Stimulated activated CD4-positive, alpha-beta T cell treated with anti-CD3 and anti-CD28 coated beads, TNF-alpha, amount 100 ng/mL, for 4 hours (primary cell): ENCODE measurements around the gene CIDEA.
"Not testable (repeated sequence)": the region's sequence is repeated elsewhere in the genome, so short reads cannot be mapped to it uniquely, and the experiment has no call there.

ENCODE experiments used
- DNase-seq, 3 experiments: peaks; one replicate each; pipeline ENCODE4 v3.0.0-alpha.2; 2020; ENCODE audit warnings: low read depth in 3 of 3

The CIDEA gene

GRCh38 chr18:12238826-12239225, 15.3 kb upstream of the CIDEA start:
- DNase-seq: no peak

- DNase-seq: no peak
These were observed 14.7 kb upstream of the CIDEA start for GRCh38 chr18:12239431-12239830.

DNA sequence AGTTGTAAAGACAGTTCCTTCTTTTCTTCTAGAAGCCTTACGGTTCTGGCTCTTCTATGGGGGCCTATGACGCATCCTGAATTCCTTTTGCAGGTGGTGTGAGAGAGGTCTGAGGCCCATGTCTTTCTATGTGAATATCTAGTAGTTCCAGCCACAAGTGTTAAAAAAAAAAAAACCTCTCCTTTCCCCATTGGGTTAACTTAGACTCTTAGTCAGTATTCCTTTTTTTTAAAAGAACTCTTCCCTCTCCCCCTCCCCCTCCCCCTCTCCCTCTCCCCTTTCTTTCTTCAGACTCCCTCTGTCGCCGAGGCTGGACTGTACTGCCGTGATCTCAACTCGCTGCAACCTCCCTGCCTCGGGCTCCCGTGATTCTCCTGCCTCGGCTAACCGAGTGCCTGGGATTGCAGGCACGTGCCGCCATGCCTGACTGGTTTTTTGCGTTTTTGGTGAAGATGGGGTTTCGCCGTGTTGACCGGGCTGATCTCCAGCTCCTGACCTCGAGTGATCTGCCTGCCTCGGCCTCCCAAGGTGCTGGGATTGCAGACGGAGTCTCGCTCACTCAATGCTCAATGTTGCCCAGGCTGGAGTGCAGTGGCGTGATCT, 11.4 kb upstream of the CIDEA start:
- DNase-seq: no peak

DNA sequence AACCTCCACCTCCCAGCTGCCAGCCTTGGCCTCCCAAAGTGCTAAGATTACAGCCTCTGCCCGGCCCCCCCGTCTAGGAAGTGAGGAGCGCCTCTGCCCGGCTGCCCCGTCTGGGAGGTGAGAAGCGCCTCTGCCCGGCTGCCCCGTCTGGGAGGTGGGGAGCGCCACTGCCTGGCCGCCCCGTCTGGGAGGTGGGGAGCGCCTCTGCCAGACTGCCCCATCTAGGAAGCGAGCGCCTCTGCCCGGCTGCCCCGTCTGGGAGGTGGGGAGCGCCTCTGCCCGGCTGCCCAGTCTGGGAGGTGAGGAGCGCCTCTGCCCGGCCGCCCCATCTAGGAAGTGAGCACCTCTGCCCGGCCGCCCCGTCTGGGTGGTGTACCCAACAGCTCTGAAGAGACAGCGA, 10.9 kb upstream of the CIDEA start:
- DNase-seq: not testable (repeated sequence)

GRCh38 chr18:12245793-12246135, 8.4 kb upstream of the CIDEA start:
- DNase-seq: no peak

DNA sequence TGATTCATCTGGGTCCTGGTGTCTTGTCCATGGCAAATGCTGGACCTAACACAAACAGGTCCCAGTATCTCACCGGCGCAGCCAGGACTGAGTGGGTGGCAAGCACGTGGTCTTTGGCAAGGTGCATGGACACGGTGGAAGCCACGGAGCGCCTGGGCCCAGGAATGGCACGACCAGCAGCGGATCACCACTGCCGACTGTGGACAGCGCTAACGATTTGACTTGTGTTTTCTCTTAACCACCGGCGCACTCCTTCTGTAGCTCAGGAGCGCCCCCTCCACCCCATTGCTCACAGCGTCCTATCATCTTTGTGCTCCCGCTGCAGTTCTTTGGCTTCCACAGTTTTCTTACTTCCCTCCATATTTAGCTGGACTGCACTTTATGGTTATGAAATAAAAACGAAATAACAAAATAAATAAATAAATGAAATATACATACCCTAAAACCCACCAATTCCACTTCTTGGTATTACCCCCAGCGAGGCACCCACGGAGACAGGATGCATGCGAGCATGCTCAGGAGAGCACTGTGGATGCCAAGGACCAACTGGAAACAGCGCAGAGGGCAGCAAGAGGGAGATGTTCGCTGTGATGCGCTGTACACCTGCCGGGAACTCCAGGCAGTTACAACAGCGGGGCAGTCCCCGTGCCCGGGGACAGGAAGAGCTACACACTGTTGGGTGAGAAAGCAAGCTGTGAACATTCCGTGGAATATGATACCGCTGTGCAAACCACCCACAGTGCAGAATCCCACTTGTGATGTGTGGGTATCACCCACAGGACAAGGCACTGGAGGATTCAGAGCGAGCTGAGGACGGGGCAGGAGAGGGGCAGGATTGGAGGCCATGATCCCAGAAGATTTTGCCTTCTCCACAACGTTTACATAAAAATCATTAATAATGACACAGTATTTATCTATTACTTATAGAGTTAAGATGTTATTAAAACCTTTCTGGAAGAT, 7.0 kb upstream of the CIDEA start:
- no peak for DNase-seq

- DNase-seq: no peak
These were observed 6.2 kb upstream of the CIDEA start for GRCh38 chr18:12247946-12248345.

GRCh38 chr18:12248926-12249720, 5.0 kb upstream of the CIDEA start:
- DNase-seq: no peak

DNA sequence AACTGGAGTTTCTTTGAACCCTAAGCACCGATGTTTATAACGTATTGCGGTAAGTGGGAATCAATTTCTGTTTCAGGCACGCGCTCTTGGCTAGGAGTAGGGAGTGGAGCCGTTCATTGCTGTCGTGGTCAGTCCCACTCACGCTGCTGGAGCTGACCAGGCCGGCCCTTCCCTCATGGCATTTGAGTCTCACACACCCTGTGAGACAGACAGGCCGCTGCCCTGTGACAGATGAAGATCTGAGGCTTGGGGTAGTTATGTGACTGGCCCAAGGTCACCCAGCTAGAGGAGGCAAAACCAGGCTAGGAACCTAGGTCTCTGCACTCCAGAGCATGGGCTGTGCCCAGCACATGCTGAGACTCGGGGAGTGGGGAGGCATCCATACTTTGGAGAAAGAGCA, 2.9 kb upstream of the CIDEA start:
- DNase-seq: no peak

GRCh38 chr18:12252061-12252460, 2.1 kb upstream of the CIDEA start:
- DNase-seq: no peak

DNA sequence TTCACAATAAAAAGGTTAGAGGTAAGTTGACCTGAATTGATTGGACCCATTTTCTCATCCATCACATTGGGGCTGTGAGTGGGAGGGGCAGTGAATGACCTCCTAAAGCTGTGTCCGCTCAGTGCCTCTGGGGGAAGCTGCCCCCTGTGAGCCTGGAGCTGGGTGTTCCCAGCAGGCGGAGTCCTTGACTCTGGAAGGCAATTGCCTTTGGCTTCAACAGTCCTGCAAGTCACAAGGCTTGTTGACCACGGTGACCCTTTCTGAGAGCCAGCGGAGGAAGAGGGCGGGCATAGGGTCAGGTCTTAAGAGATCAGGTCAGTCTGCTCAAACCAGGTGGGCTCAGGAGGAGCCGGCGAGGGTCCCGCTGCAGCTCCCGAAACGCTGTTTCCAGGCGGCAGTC, 1.1 kb upstream of the CIDEA start:
- no peak for DNase-seq

DNA sequence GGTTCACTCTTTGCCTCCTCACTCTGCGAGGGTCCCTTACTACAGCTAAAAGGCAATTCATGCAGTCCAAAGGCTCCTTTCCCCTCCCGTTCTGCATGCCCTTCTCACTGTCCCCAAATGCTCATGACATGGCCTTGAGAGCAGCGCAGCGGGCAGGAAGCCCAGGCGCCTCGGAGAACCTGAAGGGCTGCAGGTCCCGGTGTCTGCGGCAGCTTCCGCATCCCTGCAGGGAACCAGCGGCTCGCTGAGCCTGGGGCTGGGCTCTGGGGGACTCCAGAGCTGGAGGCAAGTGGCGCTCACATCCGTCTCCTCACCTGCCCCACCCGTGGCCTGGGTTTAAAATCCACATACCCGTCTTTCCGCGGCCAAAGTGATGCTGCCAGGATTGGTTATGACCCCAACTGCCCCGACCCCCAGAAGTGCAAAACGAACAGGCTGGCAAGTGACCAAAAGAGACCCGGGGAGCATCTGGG, 462 bp upstream of the CIDEA start:
- no peak for DNase-seq

GRCh38 chr18:12254820-12255511, 805 bp downstream of the CIDEA start:
- no peak for DNase-seq

DNA sequence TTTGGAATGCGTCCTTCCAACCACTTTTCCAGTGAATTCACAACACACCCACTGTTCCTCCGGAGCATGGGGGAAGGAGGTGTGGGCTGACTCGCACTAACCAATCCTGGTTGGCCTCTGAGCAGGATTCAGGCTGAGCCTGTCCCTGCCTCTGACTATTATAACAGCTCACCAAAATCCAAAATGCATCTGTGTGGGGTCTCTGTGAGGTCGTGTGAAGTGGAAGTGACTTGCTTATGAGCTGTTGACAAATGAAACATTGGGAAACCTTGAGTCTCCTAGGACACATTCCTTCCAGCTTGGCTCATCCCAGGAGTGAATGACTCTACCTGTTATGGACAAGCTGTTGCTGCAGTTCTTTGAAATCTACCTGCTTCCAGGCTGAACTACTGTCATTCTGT, 1.5 kb downstream of the CIDEA start:
- no peak for DNase-seq

DNA sequence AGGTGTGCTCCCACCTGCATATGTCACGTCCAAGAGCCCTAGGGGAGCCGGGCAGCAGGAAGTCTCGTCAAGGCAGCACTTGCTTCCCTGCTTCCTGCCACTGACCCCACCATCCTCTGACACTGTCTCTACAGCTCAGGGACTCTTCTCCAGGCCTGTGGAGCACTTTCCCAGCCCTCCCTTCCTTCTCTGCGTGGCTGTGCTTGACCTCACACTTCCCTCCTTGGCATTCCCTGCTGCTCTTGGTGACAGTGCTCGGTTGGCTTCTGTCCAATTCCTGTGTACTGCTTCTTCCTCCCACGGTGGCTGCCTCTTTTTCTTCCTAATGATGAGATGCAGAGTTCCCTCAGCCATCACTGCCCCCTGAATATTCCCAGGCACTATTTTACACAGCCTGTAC, 2.8 kb downstream of the CIDEA start:
- DNase-seq: no peak

- DNase-seq: no peak
These were observed 4.0 kb downstream of the CIDEA start for GRCh38 chr18:12257996-12258718.

DNA sequence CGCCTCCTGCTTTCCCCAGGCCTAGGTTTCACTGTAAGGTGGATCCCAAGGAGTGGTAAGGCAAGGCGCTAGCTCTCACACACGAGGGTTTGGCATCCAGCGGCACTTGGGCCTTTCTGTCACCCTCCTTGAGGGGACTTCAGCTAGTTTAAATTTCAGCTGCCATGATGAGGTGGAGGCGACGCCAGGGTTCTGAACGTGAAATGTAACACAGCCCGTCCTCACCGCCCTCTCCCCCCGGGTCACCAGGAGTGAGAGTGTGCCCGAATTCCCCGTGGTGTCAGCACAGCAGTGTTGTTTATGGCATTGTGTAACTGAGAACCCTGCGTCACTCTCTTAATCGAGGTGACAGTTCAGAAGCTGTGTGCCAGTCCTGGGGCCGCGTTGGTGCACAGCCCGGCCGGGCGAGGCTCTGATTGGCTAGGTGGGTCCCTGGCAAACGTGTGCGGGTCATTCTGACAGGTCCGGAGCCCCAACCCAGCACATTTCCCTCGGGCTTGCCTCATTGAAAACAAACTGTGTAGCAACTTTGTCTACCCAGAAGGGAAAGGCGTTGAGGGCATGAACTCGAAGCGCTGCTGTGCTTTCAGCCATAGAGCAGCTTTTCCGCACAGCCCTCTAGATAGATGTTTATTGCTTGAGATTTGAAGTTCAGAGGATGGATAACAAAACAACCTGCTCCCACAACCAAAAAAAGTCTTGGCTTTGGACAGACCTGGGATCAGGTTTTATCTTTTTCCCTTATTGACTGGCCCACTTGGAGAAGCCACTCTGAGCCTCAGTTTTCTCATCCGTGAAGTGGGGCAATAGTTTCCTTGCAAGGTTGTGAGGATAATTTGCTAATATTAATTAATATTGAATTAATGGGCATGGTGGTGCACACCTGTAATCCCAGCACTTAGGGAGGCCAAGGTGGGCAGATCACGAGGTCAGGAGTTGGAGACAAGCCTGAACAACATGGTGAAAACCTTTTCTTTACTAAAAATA, 4.9 kb downstream of the CIDEA start:
- DNase-seq: no peak

- DNase-seq: no peak
These were observed 8.6 kb downstream of the CIDEA start for GRCh38 chr18:12262748-12263147.

GRCh38 chr18:12264864-12265263, 10.7 kb downstream of the CIDEA start:
- no peak for DNase-seq
